Lower leg skin (tissue), 3 donors: ENCODE measurements around the gene TSPAN32.

Experiments used
- POLR2A ChIP-seq, 2 donors: fragments of 450-650 bp; IDR thresholded peaks; one replicate each; pipeline ENCODE4 v1.6.1; 2016 to 2017; ENCODE audit warnings: antibody characterized with exemption in 2 of 2, mild to moderate bottlenecking in 1 of 2, moderate library complexity in 1 of 2
- TF ChIP-seq, protein P1 (sequence below), 3 donors: fragments of 450-650 bp; IDR thresholded peaks; one replicate each; pipeline ENCODE4 v1.5.1; 2016; ENCODE audit warnings: antibody characterized with exemption in 3 of 3, mild to moderate bottlenecking in 3 of 3, moderate library complexity in 2 of 3

DNA sequence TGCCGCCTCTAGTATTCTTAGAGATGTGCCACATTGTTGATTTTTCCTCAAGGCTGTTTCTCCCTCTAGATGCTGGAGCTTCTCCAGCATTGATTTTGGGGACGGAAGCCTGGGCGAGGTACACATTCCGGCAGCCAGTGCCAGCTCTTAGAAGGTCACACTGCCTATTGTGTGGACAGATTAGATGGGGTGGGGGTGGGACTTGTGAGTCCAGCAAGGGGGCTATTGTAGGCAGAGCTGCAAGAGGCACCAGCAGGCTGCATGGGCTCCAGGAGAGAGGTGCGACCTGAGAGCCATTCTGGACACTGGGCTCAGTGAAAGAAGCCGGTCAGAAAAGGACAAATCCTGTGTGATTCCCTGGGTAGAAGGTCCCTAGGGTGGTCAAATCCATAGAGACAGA is 12.5 kb upstream of the TSPAN32 start:
- TF ChIP-seq, protein P1, sequence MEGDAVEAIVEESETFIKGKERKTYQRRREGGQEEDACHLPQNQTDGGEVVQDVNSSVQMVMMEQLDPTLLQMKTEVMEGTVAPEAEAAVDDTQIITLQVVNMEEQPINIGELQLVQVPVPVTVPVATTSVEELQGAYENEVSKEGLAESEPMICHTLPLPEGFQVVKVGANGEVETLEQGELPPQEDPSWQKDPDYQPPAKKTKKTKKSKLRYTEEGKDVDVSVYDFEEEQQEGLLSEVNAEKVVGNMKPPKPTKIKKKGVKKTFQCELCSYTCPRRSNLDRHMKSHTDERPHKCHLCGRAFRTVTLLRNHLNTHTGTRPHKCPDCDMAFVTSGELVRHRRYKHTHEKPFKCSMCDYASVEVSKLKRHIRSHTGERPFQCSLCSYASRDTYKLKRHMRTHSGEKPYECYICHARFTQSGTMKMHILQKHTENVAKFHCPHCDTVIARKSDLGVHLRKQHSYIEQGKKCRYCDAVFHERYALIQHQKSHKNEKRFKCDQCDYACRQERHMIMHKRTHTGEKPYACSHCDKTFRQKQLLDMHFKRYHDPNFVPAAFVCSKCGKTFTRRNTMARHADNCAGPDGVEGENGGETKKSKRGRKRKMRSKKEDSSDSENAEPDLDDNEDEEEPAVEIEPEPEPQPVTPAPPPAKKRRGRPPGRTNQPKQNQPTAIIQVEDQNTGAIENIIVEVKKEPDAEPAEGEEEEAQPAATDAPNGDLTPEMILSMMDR (IDR thresholded peaks at IDR 0.05) = no peak
- TF ChIP-seq POLR2A (IDR thresholded peaks at IDR 0.05) = no peak
